GM12892 (cell line): ENCODE results near the gene FNDC7.

ENCODE experiments used
- POLR2A ChIP-seq: IDR thresholded peaks from 2 replicates; pipeline ENCODE4 v1.6.1; 2011; ENCODE audit warnings: low read depth, low read length, control low read depth
- POLR2AphosphoS5 ChIP-seq: IDR thresholded peaks from 2 replicates; pipeline ENCODE4 v1.6.1; 2011; ENCODE audit warnings: low read depth, low read length, control low read depth
- TAF1 ChIP-seq: IDR thresholded peaks from 2 replicates; pipeline ENCODE4 v1.6.1; 2011; ENCODE audit warnings: low read depth, mild to moderate bottlenecking, control low read depth, low read length, borderline replicate concordance

DNA sequence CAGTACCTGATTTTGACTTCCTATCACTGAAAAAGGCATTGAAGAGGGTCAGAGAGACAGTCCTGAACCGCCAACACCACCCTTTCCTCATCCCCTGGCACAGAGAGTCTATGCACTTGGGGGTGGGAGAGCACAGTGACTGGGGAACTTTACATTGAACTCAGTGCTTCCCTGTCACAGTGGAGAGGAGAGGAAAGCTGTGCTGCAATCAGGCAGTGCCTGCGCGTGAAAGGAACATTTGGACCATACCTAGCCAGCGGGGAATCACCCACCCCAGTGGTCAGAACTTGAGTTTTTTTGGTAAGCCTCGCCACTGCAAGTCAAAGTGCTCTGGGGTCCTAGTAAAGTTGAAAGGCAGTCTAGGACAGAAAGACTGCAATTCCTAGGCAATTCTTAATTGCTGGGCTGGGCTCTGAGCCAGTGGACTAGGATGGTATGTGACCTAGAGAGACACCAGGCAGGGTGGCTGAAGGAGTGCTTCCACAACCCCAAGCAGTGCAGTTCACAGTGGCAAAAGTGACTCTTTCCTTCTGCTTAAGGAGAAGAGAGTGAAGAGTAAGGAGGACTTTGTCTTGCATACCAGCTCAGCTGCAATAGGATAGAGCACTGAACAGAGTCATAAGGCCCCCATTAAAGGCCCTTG is 42.5 kb upstream of the FNDC7 start:
- no peak for TF ChIP-seq POLR2AphosphoS5
- no peak for TF ChIP-seq POLR2A
- TF ChIP-seq TAF1: no peak
